HG03097 (cell line): ENCODE results near the gene SGCD.
A peak's percentile ranks its signal among the peaks of the same experiment; 100 is the strongest.

ENCODE experiments used
- ATAC-seq: cut with Tn5 transposase; IDR thresholded peaks from one replicate; pipeline ENCODE4 v1.9.1; 2021; ENCODE audit not compliant: unreplicated experiment, low FRiP score

Gene SGCD

GRCh38 chr5:156399323-156399722 lies 72.4 kb downstream of the SGCD start:
- no peak for ATAC-seq

GRCh38 chr5:156400231-156400986 lies 73.4 kb downstream of the SGCD start:
- ATAC-seq = no peak

DNA sequence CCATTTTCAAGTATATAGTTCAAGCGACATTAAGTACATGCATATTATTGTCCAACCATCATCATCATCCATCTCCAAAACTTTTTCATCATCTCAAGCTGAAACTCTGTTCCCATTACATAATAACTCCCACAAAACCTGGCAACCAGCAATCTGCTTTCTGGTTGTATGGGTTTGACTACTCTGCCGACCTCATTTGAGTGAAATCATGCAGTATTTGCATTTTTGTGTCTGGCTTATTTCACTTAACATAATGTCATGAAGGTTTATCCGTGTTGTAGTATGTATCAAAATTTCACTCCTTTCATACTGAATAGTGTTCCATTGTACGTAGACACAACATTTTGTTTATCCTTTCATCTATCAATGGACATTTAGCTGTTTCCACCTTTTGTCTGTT lies 74.8 kb downstream of the SGCD start:
- ATAC-seq = no peak

DNA sequence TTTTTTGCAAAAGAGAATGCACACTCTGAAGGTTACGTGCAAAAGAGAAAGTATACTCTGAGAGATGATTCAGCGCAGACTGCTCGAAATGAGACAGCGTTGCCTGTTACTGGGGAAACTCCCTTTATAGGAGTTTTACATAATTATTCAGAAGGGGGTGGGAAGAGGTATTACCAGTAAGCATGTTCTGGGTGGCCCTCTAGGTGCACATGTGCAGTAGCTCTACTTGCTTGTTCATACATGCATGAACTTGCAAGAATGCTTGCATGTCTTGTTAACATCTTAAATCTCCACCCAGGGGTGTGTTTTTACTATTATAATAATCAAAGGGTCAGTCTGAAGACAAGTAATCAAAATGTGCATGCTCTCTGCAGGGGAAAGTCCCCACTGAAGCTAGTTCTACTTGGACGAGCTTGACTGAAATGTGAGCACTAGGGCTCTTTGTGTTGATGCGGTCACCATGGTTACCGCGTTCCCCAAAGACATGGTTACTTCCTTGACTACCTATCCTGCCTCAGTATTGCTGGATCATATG lies 75.5 kb downstream of the SGCD start:
- ATAC-seq = peak; percentile 97

GRCh38 chr5:156405988-156406387 lies 79.0 kb downstream of the SGCD start:
- ATAC-seq = no peak

GRCh38 chr5:156407251-156407650 lies 80.3 kb downstream of the SGCD start:
- ATAC-seq = no peak

DNA sequence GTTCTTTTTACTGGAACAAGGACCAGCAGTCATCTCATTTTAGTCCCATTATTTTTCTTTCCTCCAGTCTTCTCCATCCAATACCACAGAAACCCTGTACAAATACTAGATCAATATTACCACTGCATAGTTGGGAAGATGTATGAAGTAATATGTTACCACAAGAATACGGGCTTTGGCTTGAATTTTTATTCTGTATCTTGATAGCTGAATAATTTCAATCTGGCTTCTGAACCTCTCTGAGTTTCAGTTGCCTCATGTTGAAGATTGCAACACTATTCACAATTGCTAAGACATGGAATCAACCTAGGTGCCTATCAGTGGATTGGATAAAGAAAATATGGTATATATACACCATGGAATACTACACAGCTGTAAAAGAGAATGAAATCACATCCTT lies 82.9 kb downstream of the SGCD start:
- ATAC-seq = no peak

GRCh38 chr5:156411185-156411613 lies 84.2 kb downstream of the SGCD start:
- no peak for ATAC-seq

GRCh38 chr5:156411957-156412356 lies 85.0 kb downstream of the SGCD start:
- ATAC-seq = no peak

DNA sequence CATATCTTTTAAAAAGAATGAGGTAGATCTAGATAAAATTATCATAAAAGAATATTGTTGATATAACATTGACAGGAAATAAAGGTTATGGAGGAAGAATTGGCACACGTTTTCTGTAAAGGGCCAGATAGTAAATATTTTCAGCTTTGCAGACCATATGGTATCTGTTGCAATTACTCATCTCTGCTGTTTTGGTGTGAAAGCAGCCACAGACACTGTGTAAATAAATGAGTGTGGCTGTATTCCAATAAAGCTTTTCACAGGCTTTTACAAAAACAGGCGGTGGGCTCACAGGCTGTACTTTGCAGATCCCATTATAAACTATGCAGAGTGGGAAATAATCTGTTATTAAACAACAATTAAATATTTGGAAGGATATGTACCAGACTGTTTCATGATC lies 87.4 kb downstream of the SGCD start:
- no peak for ATAC-seq

- no peak for ATAC-seq
Measured at GRCh38 chr5:156419661-156420060, 92.7 kb downstream of the SGCD start.

DNA sequence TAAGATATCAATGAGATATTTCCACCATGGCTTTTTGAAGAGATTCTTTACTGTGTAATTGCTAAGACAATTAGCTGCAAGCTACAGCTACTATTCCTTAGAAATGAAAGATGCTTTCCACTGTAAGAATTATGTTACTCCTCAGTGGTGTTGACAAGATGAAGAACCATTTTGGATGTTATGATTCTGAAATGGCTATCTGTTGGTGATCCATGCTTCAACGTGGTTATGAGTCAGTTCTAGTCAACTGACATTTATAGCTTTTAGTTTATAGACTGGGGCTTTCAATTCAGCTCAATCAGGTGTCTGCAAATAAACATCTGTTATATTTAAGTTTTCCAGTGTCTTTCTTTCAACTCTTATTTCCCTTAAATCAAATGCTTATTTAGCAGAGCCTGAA lies 93.7 kb downstream of the SGCD start:
- no peak for ATAC-seq

DNA sequence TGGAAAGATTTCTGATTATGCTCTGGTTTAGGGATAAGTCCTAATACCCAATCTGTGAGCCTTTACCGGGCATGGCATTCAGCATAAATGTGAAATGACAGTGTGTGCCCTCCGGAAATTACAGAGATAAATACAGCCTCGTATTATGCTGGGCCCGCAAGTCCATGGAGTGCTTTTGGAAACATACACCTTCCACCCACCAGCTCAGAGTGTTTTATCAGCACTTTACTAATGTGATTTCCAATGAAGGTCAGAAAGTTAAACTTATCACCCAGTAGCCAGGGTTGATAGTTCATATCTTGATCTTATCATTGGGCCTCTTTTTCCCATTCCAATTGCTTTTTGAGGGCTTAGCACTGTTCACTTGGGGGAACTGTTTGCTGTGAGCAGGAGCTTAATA lies 94.8 kb downstream of the SGCD start:
- ATAC-seq = no peak

GRCh38 chr5:156423597-156423996 lies 96.6 kb downstream of the SGCD start:
- ATAC-seq = no peak

DNA sequence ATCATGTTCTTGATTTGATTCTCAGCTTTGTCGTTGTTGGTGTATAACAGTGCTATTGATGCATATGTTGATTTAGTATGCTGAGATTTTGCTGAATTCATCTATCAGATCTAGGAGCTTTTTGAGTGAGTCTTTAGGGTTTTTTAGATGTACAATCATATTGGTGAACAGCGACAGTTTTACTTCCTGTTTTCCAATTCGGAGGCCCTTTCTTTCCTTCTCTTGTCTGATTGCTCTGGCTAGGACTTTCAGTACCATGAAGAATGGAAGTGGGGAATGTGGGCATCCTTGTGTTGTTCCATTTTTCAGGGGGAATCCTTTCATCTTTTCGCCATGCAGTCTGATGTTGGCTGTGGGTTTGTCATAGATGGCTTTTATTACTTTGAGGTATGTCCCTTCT lies 100.4 kb downstream of the SGCD start:
- ATAC-seq = no peak

DNA sequence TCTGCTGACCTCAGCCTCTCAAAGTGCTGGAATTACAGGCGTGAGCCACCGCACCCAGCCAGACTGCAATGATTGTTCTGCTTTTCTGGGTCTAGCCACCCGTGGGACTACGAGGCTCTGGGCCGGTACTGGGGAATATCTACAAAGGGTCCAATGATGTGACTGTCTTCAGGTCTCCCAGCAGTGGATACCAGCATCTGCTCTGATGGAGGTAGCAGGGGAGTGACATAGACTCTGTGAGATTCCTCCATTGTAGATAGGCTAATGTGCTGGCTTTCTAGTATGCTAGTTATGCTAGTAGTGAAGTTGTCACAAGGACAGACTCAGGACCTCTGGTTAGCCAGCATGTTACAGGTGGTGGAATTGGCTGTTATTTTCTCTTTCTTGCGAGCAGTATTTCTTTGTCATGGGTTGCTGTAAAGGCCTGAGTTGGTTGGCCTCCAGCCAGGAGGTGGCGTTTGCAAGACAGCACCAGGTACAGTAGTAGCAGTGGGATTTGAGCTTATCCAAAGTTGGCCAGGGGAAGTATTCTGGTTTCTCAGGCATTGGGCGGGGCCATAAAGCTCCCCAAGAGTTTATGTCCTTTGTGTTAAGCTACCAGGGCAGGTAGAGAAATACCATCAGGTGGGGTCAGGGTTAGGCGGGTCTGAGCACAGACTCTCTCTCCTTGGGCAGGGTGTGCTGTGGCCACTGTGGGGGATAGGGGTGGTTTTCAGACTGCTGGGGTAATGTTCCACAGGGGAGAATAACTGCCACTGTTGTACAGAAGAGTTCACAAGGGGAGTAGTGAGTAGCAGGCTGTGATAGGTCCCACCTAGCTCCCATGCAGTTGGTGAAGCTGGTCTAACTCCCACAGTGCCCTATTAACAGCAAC lies 105.2 kb downstream of the SGCD start:
- ATAC-seq = no peak

DNA sequence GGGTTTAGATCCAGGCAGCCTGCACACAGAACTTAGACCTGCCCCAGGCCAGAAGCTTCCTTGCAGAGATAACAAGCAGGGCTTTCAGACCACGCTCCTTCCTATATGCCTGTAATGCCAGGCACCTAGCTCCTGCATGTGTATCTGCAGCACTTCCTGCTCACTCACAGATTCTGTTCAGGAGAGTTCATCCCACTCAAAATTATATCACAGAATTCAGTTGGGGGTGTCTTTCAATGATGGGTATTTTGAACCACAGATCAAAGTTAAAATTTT lies 105.8 kb downstream of the SGCD start:
- no peak for ATAC-seq

- no peak for ATAC-seq
Measured at GRCh38 chr5:156434471-156434870, 107.5 kb downstream of the SGCD start.

DNA sequence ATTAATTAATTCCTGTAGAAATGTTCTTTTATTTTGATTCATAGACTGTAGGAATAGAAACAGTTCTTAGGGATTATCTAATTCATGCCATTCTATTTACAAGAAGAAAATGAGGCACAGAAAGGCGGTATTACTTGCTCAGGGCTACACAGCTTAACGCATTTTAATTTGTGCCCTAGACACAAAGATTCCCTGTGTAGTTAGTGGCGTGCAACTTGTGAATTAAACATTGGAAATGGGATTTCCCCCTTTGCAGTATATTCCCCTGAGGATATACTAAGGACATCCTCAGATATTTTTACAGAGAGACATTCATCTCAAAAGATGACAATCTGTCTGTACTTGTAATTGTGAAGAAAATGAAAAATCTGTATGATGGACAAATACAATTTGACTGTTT lies 108.1 kb downstream of the SGCD start:
- ATAC-seq = no peak

DNA sequence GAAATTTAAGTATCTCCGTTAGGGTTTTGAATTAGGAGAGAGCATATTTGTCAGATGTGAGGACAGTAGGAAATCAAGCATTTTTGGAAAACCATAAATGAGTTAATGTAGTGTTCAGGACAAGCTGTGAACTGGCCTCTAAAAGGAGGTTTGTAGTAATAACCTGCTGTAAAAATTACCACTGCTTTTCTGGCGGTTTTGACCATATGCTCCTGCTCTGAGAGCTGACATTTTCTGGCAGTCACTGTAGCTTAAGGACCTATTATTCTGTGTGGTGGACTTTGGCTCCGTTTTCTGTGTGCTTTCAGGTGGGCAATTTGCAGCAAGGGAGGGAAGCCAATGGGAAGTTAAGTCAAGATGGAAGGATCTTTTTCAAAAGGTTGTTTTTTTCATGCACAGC lies 111.1 kb downstream of the SGCD start:
- no peak for ATAC-seq

DNA sequence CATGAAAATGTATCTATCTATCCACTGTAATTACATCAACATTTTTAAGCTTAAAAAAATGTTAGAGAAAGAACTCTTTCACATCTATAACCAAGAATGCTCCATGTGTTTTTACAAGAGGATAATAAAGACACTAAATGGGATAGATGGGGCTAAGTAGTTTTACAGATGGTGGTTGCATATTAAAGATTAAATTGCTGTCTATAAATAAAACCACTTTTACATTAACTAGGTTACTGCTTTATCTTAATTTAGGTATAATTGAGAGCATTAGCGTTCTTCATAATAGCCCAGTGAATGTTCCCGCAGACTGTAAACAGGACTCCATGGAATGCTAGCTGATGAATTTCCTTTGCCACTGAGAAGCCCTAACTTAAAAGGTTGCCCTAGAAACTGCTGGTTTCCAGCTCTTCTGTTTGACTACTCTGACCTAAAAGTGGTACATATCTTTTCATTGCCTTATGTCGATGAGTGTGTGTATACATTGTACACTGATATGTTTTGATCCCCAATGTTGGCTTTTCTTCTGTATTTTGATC lies 117.9 kb downstream of the SGCD start:
- ATAC-seq = no peak

DNA sequence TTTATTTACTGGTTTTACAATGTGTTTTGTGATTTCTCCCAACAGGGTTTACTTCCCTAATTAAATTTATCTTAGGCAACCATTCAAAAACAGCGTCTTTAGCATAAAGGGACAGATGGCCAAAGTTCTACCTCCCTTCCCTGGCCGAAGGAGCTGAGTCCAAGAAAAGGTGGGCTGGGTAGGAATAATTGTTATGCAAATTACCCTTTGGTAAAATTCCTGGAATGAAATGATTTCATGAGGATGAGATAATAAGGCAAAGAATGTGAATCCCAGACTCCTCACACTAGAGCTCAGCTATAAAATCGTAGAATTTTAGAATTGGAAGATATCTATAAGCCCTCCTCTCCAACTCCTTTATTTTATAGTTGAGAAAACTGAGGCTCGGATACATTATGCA lies 119.6 kb downstream of the SGCD start:
- ATAC-seq = no peak
